Stimulated activated CD8-positive, alpha-beta memory T cell treated with anti-CD3 and anti-CD28 coated beads, Interleukin-15, amount 100 ng/mL, for 24 hours (primary cell): ENCODE measurements around the gene CPB1.

Experiments
- DNase-seq: peaks from one replicate; pipeline ENCODE4 v3.0.0-alpha.2; 2020; ENCODE audit warnings: low read depth

The CPB1 gene

GRCh38 chr3:148829926-148830325 lies 2.3 kb downstream of the CPB1 start:
- DNase-seq, result no peak

- no peak for DNase-seq
These were observed 5.6 kb downstream of the CPB1 start for GRCh38 chr3:148833223-148833622.

GRCh38 chr3:148839805-148840204 lies 12.2 kb downstream of the CPB1 start:
- DNase-seq, result no peak

GRCh38 chr3:148840451-148840850 lies 12.8 kb downstream of the CPB1 start:
- DNase-seq, result no peak

- no peak for DNase-seq
These were observed 18.3 kb downstream of the CPB1 start for GRCh38 chr3:148845756-148846395.

- no peak for DNase-seq
These were observed 19.7 kb downstream of the CPB1 start for GRCh38 chr3:148847351-148847750.

GRCh38 chr3:148848410-148848809 lies 20.8 kb downstream of the CPB1 start:
- DNase-seq, result no peak

- no peak for DNase-seq
These were observed 24.8 kb downstream of the CPB1 start for GRCh38 chr3:148852271-148852992.

GRCh38 chr3:148853076-148853475 lies 25.5 kb downstream of the CPB1 start:
- DNase-seq, result no peak

GRCh38 chr3:148854061-148854460 lies 26.4 kb downstream of the CPB1 start:
- no peak for DNase-seq

GRCh38 chr3:148856384-148856783 lies 28.8 kb downstream of the CPB1 start:
- DNase-seq, result no peak

GRCh38 chr3:148857316-148857715 lies 29.7 kb downstream of the CPB1 start:
- no peak for DNase-seq

- no peak for DNase-seq
These were observed 33.8 kb downstream of the CPB1 start for GRCh38 chr3:148861277-148861869.

GRCh38 chr3:148863297-148863696 lies 35.7 kb downstream of the CPB1 start:
- no peak for DNase-seq

GRCh38 chr3:148863814-148864213 lies 36.2 kb downstream of the CPB1 start:
- DNase-seq, result no peak

- no peak for DNase-seq
These were observed 37.4 kb downstream of the CPB1 start, which contains the start of gene CPA3 for GRCh38 chr3:148865049-148865448. Gene CPA3, plus strand, starts transcription at chr3:148865296. Its CDS starts 12 bp downstream, at chr3:148865308.

GRCh38 chr3:148866261-148866660 lies 38.6 kb downstream of the CPB1 start:
- no peak for DNase-seq

- DNase-seq, result no peak
These were observed 45.8 kb downstream of the CPB1 start for GRCh38 chr3:148873270-148873927.

- DNase-seq, result no peak
These were observed 46.4 kb downstream of the CPB1 start for GRCh38 chr3:148873977-148874376.

GRCh38 chr3:148878095-148878494 lies 50.5 kb downstream of the CPB1 start:
- no peak for DNase-seq

GRCh38 chr3:148879256-148879655 lies 51.6 kb downstream of the CPB1 start:
- no peak for DNase-seq

GRCh38 chr3:148880681-148881080 lies 53.1 kb downstream of the CPB1 start:
- DNase-seq, result no peak

GRCh38 chr3:148881286-148881685 lies 53.7 kb downstream of the CPB1 start:
- no peak for DNase-seq
